HCT116 (cell line): ENCODE results near the gene GSTK1. TPM values are rescaled to one million over a fixed set of nuclear protein-coding genes. Genes with fewer than 3 reads are reported as not detected.

Experiments
- ATAC-seq: fragments of 200-7000 bp; cut with Tn5 transposase; 2 replicates; pipeline ENCODE4 v1.9.1; 2020; ENCODE audit warnings: mild to moderate bottlenecking, moderate library complexity
- BruUV-seq: library from RNA; stranded (reverse); fragments of 400-500 nt; replicated peaks from 2 replicates; lab custom pipeline; 2021; lab: Mats Ljungman, UMichigan
- CTCF ChIA-PET: fragments of 300-600 bp; sonication (Branson Sonifier 250); formaldehyde crosslinking; loops from one replicate; lab custom pipeline; 2021; ENCODE audit warnings: antibody characterized with exemption; lab: Charles Lee
- POLR2A ChIA-PET: fragments of 300-600, 350-600 bp; sonication (Branson Sonifier 250); formaldehyde crosslinking; loops from one replicate; lab custom pipeline; 2021; ENCODE audit warnings: antibody characterized with exemption; lab: Charles Lee
- RAD21 ChIA-PET, 2 experiments: fragments of 300-600 bp; sonication (Branson Sonifier 250); formaldehyde crosslinking; loops; one replicate each; lab custom pipeline; 2023; ENCODE audit warnings: low total read pairs in 2 of 2; ENCODE audit not compliant: uncharacterized antibody in 2 of 2, unreplicated experiment in 2 of 2, low non-redundant PET in 1 of 2; lab: Charles Lee
- DNase-seq: peaks from one replicate; pipeline ENCODE4 v3.0.0-alpha.2; 2010; ENCODE audit warnings: low read depth, low spot score
- H2AFZ ChIP-seq: fragments of 200-600 bp; shearing (Covaris generic), sonication (generic); 2 replicates; pipeline ENCODE4 v1.6.1; 2017; ENCODE audit warnings: low read depth, mixed run types, mixed read lengths, antibody characterized with exemption, low read length; ENCODE audit not compliant: poor library complexity, severe bottlenecking
- H3K27ac ChIP-seq: 2 replicates; pipeline ENCODE4 v1.5.1; 2012; ENCODE audit warnings: low read depth, low read length
- H3K27me3 ChIP-seq: fragments of 200-600 bp; sonication (generic); 2 replicates; pipeline ENCODE4 v1.6.1; 2016; ENCODE audit warnings: mixed run types, low read length, mixed read lengths; ENCODE audit not compliant: insufficient read depth
- H3K36me3 ChIP-seq, 2 experiments: fragments of 200-500 bp in 1 of 2; fragments of 200-600 bp in 1 of 2; sonication (Bioruptor generic) in 1 of 2; sonication (generic) in 1 of 2; 2 replicates each; pipeline versions ENCODE4 v1.5.1 to v1.6.1; 2014 to 2016; ENCODE audit warnings: low read length in 2 of 2, inconsistent platforms in 1 of 2, mixed read lengths in 1 of 2, mixed run types in 1 of 2; ENCODE audit not compliant: insufficient read depth in 2 of 2, control insufficient read depth in 1 of 2
- H3K4me1 ChIP-seq, 2 experiments: fragments of 200-600 bp in 1 of 2; sonication (generic) in 1 of 2; 2 replicates each; pipeline versions ENCODE4 v1.5.1 to v1.6.1; 2012 to 2017; ENCODE audit warnings: low read length in 2 of 2, inconsistent platforms in 1 of 2, mild to moderate bottlenecking in 1 of 2, mixed read lengths in 1 of 2, mixed run types in 1 of 2, moderate library complexity in 1 of 2; ENCODE audit not compliant: insufficient read depth in 2 of 2, control insufficient read depth in 1 of 2
- H3K4me2 ChIP-seq: fragments of 200-600 bp; sonication (generic); 2 replicates; pipeline ENCODE4 v1.6.1; 2017; ENCODE audit warnings: mixed run types, low read length, mixed read lengths
- H3K4me3 ChIP-seq, 2 experiments: fragments of 200-600 bp in 1 of 2; sonication (generic) in 1 of 2; replicated peaks in 1 of 2; 2 replicates each; pipeline ENCODE4 v1.5.1; 2011 to 2016; ENCODE audit warnings: low read length in 2 of 2, control low read depth in 1 of 2, low read depth in 1 of 2, mild to moderate bottlenecking in 1 of 2, mixed read lengths in 1 of 2, mixed run types in 1 of 2
- H3K79me2 ChIP-seq: fragments of 200-600 bp; sonication (generic); 2 replicates; pipeline ENCODE4 v1.6.1; 2017; ENCODE audit warnings: mild to moderate bottlenecking, mixed run types, low read length, moderate library complexity, mixed read lengths; ENCODE audit not compliant: insufficient read depth
- H3K9ac ChIP-seq: fragments of 200-600 bp; sonication (generic); 2 replicates; pipeline ENCODE4 v1.6.1; 2016; ENCODE audit warnings: low read length, mixed read lengths
- H3K9me2 ChIP-seq: fragments of 200-600 bp; sonication (generic), shearing (Covaris generic); 2 replicates; pipeline ENCODE4 v1.6.1; 2017; ENCODE audit warnings: mixed run types, mild to moderate bottlenecking, moderate library complexity; ENCODE audit not compliant: insufficient read depth
- H3K9me3 ChIP-seq, 2 experiments: fragments of 200-500 bp in 1 of 2; fragments of 200-600 bp in 1 of 2; sonication (Bioruptor generic) in 1 of 2; sonication (generic) in 1 of 2; 2 replicates each; pipeline ENCODE4 v1.6.1; 2014 to 2017; ENCODE audit warnings: low read length in 2 of 2, mixed read lengths in 2 of 2, inconsistent platforms in 1 of 2, low read depth in 1 of 2, mild to moderate bottlenecking in 1 of 2, mixed run types in 1 of 2, moderate library complexity in 1 of 2; ENCODE audit not compliant: control insufficient read depth in 1 of 2, insufficient read depth in 1 of 2
- H4K20me1 ChIP-seq: fragments of 200-600 bp; sonication (generic), shearing (Covaris generic); 2 replicates; pipeline ENCODE4 v1.6.1; 2017; ENCODE audit warnings: mixed run types, mild to moderate bottlenecking, moderate library complexity; ENCODE audit not compliant: insufficient read depth
- ATF3 ChIP-seq: IDR thresholded peaks from 2 replicates; pipeline ENCODE4 v1.6.1; 2012
- CBX3 ChIP-seq: IDR thresholded peaks from 2 replicates; pipeline ENCODE4 v1.6.1; 2012; ENCODE audit warnings: low read depth
- EGR1 ChIP-seq: IDR thresholded peaks from 2 replicates; pipeline ENCODE4 v1.6.1; 2012; ENCODE audit warnings: low read depth
- ELF1 ChIP-seq: IDR thresholded peaks from 2 replicates; pipeline ENCODE4 v1.6.1; 2012; ENCODE audit warnings: low read depth, borderline replicate concordance
- FOSL1 ChIP-seq: IDR thresholded peaks from 2 replicates; pipeline ENCODE4 v1.6.1; 2012; ENCODE audit warnings: low read depth
- JUND ChIP-seq: IDR thresholded peaks from 2 replicates; pipeline ENCODE4 v1.6.1; 2012
- POLR2A ChIP-seq: IDR thresholded peaks from 2 replicates; pipeline ENCODE4 v1.7.0; 2011; ENCODE audit warnings: borderline replicate concordance; ENCODE audit not compliant: insufficient read depth, insufficient read length; ENCODE audit errors: extremely low read depth
- POLR2AphosphoS5 ChIP-seq: IDR thresholded peaks from 2 replicates; pipeline ENCODE4 v1.6.1; 2011; ENCODE audit warnings: mild to moderate bottlenecking, low read depth, low read length, moderate library complexity
- RAD21 ChIP-seq: IDR thresholded peaks from 2 replicates; pipeline ENCODE4 v1.6.1; 2012; ENCODE audit warnings: low read depth, mild to moderate bottlenecking
- SP1 ChIP-seq: IDR thresholded peaks from 2 replicates; pipeline ENCODE4 v1.6.1; 2012; ENCODE audit warnings: low read depth
- SRF ChIP-seq: IDR thresholded peaks from 2 replicates; pipeline ENCODE4 v1.6.1; 2012; ENCODE audit warnings: low read depth
- TCF7L2 ChIP-seq: IDR thresholded peaks from 2 replicates; pipeline ENCODE4 v1.7.0; 2011; ENCODE audit warnings: borderline replicate concordance, inconsistent platforms; ENCODE audit not compliant: insufficient read depth, insufficient read length; ENCODE audit errors: extremely low read depth
- YY1 ChIP-seq: IDR thresholded peaks from 2 replicates; pipeline ENCODE4 v1.6.1; 2011; ENCODE audit warnings: low read length, low read depth, moderate library complexity, mild to moderate bottlenecking; ENCODE audit not compliant: insufficient replicate concordance; ENCODE audit errors: extremely low read depth
- ZBTB33 ChIP-seq: IDR thresholded peaks from 2 replicates; pipeline ENCODE4 v1.6.1; 2011; ENCODE audit warnings: mild to moderate bottlenecking, low read length, moderate library complexity; ENCODE audit not compliant: insufficient replicate concordance; ENCODE audit errors: extremely low read depth
- ZFX ChIP-seq: fragments of 450-650 bp; IDR thresholded peaks from 2 replicates; pipeline ENCODE4 v1.6.1; 2017
- ZNF274 ChIP-seq: fragments of 200-500 bp; sonication (Bioruptor generic); IDR thresholded peaks from 2 replicates; pipeline ENCODE4 v1.6.1; 2014; ENCODE audit warnings: mild to moderate bottlenecking, low read depth, low read length, inconsistent platforms
- intact Hi-C: fragments of 100-400 bp; cut with micrococcal nuclease; formaldehyde crosslinking; loops from 2 replicates; pipeline ENCODE4 v1.10.0; 2022
- total RNA-seq: library from RNA; stranded (reverse); gene quantifications from one replicate; pipeline ENCODE4 v1.2.1, GENCODE V29; 2021; ENCODE audit not compliant: unreplicated experiment
- TF ChIP-seq, protein P1 (sequence below): IDR thresholded peaks from 2 replicates; pipeline ENCODE4 v1.6.1; 2012

Gene GSTK1
- total RNA-seq, 1 experiment from 2014 or later = 83.6 TPM

DNA sequence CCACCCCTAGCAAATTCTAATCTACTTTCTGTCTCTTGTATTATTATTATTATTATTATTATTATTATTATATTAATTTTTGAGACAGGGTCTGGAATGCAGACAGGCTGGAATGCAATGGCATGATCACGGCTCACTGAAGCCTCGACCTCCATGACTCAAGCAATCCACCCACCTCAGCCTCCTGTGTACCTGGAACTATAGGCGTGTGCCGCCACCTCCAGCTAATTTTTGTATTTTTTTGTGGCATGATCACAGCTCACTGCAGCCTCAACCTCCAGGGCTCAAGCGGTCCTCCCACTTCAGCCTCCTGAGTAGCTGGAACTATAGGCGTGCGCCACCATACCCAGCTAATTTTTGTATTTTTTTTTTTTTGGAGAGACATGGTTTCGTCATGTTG lies 18.9 kb downstream of the GSTK1 start:
- Histone ChIP-seq H3K9me2 (no peaks in the 10 kb centered on the region), H3K36me3 (peaks cover 0 to 3% of the 10 kb centered on the region in 2 experiments; a peak in 1 of 4 replicates), H3K4me3 (no peak overlapping the region), H4K20me1 (no peaks in the 10 kb centered on the region), H3K9me3 (no peaks in the 10 kb centered on the region; a peak in 1 of 4 replicates), H2AFZ (no peak overlapping the region), H3K4me2 (no peak overlapping the region), H3K4me1 (peaks cover 24 to 54% of the 10 kb centered on the region in 2 experiments), H3K9ac (no peak overlapping the region), H3K27ac (no peak overlapping the region), H3K79me2 (no peaks in the 10 kb centered on the region), H3K27me3 (no peaks in the 10 kb centered on the region)
- intact Hi-C loops = no loop called here
- ChIA-PET POLR2A (interaction anchor here (1.8 kb wide), 1 partner anchor 19 kb away, joined by 4 read pairs; the partner anchor contains the start of gene GSTK1), RAD21 (no interaction called here), CTCF (no interaction called here)
- TF ChIP-seq ATF3 (no peak), JUND (no peak), RAD21 (no peak), ELF1 (no peak), EGR1 (no peak), SP1 (no peak), YY1 (no peak), POLR2A (no peak), SRF (no peak), ZBTB33 (no peak), ZNF274 (no peak), TCF7L2 (no peak), ZFX (no peak), CBX3 (no peak), FOSL1 (no peak), POLR2AphosphoS5 (no peak)
- TF ChIP-seq, protein P1, sequence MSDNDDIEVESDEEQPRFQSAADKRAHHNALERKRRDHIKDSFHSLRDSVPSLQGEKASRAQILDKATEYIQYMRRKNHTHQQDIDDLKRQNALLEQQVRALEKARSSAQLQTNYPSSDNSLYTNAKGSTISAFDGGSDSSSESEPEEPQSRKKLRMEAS = no peak
- ATAC-seq = no peak
- no TSS peak for BruUV-seq
- DNase-seq = no peak
